G401.6 (cell line): ENCODE measurements around the gene PTTG1IP.

Source experiments
- FAIRE-seq: peaks from 2 replicates; lab custom pipeline; 2012; peaks lifted over from hg19 to GRCh38; lab: Jason Lieb, UNC

PTTG1IP gene

DNA sequence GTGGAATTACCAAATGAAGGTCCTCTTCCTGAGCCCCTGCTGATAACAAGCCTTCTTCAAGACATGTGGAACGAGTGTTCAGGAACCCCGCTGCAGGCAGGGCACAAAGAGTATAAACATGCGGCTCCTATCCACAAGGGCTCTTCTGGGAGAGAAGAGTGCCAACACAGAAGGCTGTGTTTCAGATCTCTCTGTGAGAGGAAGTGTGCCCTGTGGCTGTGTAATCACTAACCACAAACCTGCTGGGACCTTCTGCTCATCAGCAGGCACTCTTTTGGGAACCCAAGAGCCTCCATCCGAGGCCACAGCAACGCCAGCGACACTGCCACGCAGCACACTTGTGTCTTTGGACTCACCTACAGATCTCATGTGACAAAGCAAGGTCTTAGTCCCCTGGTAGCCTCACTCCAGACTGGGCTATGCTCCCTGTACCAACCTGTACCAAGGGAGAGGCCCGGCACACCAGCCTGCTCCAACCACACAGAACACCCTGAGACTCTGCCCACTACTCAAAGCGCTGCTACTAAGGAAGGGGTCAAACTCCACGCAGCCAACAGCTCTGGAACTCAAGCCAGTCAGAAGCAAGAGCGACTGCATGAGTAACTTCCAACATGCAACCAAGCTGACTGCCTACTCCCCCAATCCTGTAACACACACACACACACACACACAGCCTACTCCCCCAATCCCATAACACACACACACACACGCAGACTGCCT lies 7.8 kb downstream of the PTTG1IP start:
- no peak for FAIRE-seq

DNA sequence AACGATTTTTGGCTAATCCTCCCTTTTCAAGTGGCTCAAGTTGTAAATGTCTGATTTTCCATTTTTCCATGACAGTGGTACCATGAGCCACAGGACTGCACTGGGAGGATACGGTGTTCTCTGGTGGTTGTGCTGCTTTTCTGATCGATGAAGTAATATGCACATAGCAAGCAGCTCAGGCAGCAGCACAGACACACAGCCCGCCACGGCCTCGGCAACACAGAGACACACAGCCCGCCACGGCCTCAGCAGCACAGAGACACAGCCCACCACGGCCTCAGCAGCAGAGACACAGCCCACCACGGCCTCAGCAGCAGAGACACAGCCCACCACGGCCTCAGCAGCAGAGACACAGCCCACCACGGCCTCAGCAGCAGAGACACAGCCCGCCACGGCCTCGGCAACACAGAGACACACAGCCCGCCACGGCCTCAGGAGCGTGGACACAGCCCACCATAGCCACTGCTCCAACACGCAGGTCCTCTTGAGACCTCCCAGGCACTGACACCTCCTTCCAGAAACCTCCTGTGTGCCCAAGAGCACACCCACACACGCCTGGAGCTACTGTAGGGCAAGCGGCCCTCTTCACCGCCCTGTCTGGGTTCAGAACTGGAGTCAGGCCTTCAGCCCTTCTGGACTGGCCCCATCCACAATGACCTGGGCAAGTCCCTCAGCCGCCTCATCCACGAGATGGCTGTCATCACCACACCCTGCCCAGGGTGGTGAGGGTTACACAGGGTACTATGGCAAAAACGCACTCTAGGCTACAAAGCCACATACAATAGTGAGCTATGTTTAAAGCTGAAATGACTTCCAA lies 10.4 kb downstream of the PTTG1IP start:
- FAIRE-seq = no peak

DNA sequence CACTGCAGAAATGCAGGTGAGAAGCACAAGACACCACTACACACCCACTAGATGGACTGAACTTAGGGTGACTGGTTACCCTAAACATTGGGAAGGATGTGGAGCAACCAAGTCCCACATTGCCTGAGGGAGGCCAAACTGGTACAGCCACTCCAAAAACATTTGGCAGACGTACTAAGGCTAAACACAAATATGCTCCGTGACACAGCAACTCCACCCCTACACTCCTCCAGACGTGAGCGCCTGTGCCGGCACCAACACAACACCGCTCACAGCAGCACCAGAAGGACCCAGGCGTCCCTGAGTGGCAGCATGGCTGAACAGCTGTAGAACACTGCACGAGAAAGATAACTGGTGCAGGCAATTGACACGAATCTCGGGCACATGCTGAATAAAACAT lies 14.7 kb downstream of the PTTG1IP start:
- no peak for FAIRE-seq

DNA sequence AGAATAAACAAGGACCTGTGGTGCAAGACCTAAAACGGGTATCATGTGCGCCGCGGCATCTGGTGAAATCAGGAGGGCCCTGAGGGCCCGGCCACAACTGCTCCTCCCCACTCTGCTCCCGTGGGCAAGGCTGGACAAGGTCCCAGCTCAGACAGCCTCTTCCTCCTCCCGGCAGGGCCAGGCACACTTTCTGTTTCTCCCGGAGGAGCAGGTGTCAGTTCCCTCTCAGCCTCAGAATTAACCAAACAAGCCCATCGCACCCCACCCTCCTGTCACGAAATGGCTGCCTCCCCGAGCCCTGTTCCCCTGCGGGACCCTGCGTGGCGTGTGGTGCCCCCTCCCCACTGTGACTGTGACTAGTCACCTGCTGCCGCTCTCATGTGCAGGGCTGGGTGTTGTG lies 15.2 kb downstream of the PTTG1IP start:
- FAIRE-seq = no peak

DNA sequence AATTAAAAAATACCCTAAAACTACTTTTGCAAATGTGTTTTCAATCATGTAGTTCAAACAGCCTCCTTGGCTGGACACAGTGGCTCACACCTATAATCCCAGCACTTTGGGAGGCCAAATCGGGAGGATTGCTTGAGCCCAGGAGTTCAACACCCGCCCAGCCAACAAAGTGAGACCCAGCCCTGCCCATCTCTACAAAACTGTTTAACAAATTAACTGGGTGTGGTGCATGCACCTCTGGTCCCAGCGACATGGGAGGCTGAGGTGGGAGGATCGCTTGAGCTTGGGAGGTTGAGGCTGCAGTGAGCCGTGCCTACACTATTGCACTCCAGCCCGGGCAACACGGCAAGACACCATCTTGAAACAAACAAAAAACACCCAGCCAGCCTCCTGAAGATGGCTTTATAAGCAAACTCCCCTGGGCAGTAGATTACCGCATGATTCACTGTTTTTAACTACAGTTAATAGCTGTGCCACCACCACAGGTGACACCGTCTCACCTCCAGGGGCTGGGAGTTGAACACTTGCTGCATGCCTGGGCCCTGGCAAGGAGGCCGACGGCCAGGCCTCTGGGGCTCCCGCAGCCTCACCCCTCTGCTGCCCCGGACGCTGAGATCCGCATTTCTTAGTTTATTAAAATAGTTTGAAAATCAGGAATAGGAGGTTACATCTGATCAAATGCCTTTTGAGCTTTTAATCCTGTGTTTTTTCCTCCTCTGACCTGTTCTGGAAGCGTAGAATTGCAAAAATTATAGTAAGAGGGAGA lies 16.2 kb downstream of the PTTG1IP start:
- no peak for FAIRE-seq

- no peak for FAIRE-seq
Measured at GRCh38 chr21:44856131-44856530, 17.4 kb downstream of the PTTG1IP start.

GRCh38 chr21:44855572-44855971 lies 17.9 kb downstream of the PTTG1IP start:
- FAIRE-seq = no peak

GRCh38 chr21:44854664-44855446 lies 18.6 kb downstream of the PTTG1IP start:
- FAIRE-seq = no peak

DNA sequence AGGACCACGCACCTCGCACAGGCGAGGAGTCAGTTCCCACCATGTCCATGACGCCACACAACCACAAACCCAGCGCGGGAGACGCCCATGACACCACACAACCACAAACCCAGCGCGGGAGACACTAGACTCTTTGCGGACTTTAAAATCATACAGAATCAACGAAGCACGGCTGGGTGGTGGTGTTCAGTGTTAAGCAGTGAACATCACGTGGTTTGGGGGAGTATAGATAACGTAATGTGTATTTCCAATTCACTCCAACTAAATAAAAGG lies 19.2 kb downstream of the PTTG1IP start:
- no peak for FAIRE-seq

DNA sequence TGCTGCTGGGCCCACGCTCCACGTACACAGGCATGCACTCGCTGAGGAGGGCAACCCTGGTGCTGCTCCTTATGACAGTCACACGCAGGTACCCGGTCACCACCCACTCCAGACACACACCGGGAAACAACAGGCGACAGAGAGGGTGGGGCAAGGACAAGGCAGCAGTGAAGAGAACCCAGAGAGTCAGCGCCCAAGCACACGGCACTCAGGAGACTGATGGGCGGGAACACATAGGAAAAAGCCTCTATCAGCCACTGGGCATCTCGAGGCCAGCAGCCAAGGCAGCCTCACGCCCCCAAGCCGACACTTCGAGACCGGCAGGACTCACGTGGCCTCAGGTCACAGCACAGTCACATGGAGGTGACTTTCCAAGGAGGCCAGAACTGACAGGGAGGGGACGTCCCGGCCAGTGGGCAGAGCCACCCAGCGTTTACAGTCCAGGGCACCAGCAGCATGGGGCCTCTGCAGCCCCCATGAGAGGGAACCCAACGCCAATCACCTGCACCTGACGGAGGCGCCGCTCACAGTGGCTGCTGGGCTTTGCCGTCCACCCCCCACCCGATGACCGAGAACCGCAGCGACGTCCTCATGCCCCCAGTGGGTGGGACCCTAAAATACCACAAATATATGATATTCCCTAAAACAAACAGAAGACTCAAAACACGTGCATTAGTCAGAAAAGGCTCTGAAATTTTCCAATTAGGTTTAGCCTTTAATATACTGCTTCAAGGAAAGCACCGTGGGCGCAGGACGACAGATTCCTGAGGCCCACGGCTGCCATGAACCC lies 19.7 kb downstream of the PTTG1IP start:
- FAIRE-seq = no peak

- no peak for FAIRE-seq
Measured at GRCh38 chr21:44850905-44851657, 22.4 kb downstream of the PTTG1IP start.

- no peak for FAIRE-seq
Measured at GRCh38 chr21:44850208-44850800, 23.2 kb downstream of the PTTG1IP start.

DNA sequence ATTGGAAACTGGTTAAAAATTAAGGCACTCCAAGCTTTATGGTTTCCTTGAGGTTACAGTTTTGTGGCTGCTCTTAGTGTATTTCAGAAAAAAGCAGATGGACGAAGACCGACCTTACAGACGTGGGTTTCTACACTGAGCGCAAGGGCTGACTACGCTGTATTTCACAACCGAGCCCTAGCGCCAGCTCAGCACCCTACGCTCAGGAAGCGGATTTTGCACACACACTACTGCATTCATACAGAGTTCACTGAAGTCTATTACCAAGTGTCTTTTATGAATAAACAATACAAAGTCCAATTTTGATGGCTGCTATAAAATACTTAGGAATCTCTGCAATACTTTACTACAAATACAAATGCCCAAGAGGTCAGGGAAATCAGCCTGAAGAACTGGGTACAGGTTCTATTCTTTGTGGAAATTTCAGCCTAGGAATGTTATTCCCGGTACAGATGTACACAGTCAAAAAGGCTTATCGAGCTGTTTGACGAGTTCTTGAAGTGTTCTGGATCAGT lies 23.8 kb downstream of the PTTG1IP start:
- no peak for FAIRE-seq

DNA sequence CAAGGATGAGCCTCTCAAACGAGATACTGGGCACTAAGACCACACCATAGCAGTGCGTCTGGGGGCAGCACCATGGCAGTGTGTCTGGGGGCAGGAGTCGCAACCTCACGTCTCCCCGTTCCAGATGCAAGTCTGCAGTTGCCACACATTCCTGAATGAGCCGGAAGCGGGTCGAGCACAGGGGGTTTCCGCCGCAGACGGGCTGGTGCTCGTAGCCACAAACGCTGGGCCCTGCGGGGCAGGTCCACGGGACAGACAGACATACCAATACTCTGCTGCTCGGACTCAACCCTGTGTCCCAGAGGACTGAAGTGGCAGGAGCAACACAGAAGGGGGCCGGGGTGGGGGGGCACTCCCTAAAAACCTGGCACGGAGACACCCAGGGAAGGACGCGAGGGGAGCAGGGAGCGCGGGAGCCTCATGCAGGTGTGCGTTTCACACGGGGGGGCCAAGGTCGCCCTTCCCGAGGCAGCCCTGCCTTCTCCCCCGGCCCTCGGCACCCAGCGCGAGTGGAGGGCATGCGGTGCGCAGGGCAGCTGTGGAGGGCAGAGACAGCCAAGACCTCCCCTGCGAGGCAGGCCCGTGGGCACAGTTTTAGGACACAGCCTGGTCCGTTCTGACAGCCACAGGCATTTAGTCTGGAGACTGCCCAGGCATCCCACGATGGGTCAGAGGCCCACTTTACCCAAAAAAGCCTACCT lies 24.5 kb downstream of the PTTG1IP start:
- FAIRE-seq = no peak

- FAIRE-seq = no peak
Measured at GRCh38 chr21:44847261-44848056, 26.0 kb downstream of the PTTG1IP start.

- no peak for FAIRE-seq
Measured at GRCh38 chr21:44846485-44847260, 26.8 kb downstream of the PTTG1IP start.

DNA sequence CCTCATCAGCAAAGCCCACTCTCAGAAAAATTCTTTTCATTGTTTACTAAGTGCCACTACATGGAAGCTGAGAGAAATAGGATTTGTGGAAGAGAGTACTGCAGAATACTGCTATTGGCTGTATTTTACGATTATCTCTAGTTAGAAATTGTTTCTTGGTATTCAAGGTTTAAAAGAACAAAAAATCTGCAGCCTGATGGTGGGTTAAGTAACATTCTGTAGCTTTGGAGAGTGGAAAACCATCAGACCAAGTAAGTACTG lies 27.3 kb downstream of the PTTG1IP start:
- no peak for FAIRE-seq
